ENCODE measurements around the gene SH3PXD2A.
"Not testable (repeated sequence)": the region's sequence is repeated elsewhere in the genome, so short reads cannot be mapped to it uniquely, and the experiment has no call there.

Gene SH3PXD2A

DNA sequence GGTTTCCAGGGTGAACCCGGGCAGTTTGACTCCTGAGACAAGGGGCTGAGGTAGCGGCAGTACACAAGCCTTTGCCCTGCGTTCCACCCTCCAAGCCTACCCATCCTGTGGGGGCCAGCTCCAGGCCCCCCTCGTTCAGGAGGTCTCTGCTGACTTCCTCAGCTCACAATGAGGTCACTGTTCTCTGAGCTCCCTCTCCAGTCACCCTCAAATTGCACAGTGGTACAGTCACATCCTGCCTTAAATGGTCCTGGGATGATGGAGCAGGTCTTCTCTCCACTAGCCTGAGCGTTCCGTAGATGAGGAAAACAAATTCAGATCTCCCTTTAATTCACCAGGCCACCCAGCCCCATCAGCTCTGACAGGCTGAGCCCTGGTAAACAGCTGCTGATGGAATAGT, 90.2 kb downstream of the SH3PXD2A start:
- no peak for DNase-seq

DNA sequence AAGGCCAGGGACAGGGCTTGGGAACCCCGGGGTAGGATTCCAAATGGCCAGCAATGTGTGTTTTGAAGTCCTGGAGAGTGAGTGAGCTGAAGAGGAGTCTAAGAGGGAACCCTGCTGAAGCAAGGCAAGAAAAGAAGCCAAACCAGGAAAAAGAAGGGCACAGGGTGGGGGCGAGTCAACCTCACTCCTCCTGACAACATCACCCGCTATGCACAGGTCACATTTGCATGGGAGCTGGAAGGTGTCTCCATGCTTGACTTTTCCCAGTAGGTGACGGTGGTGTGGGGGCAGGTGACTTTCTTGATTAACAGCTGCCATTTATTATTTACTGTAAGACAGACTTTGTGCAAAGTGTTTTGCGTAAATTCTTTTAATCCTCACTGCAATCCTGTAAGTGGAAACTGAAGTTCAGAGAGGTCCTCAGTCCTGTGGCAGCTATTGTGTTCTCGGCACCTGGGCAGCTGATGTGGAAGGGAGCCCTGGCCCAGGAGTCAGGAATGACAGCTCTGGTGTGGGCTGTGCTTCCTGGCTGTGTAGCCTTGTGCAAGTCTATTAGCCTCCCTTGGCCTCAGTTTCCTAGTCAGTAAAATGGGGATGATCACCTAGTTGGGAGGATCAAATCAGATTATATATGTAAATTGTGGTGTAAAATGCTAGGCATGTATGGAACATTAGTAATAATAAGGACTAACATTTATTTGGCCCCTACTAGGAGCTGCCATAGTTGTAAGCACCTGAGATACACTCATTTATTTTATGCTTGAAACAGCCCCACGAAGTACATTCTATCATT, 90.9 kb downstream of the SH3PXD2A start:
- DNase-seq, result no peak

GRCh38 chr10:103763374-103764202, 91.8 kb downstream of the SH3PXD2A start:
- peak; percentile 37 for DNase-seq

- no peak for DNase-seq
Observed at GRCh38 chr10:103762916-103763315, 92.5 kb downstream of the SH3PXD2A start.

GRCh38 chr10:103762162-103762561, 93.2 kb downstream of the SH3PXD2A start:
- no peak for DNase-seq

DNA sequence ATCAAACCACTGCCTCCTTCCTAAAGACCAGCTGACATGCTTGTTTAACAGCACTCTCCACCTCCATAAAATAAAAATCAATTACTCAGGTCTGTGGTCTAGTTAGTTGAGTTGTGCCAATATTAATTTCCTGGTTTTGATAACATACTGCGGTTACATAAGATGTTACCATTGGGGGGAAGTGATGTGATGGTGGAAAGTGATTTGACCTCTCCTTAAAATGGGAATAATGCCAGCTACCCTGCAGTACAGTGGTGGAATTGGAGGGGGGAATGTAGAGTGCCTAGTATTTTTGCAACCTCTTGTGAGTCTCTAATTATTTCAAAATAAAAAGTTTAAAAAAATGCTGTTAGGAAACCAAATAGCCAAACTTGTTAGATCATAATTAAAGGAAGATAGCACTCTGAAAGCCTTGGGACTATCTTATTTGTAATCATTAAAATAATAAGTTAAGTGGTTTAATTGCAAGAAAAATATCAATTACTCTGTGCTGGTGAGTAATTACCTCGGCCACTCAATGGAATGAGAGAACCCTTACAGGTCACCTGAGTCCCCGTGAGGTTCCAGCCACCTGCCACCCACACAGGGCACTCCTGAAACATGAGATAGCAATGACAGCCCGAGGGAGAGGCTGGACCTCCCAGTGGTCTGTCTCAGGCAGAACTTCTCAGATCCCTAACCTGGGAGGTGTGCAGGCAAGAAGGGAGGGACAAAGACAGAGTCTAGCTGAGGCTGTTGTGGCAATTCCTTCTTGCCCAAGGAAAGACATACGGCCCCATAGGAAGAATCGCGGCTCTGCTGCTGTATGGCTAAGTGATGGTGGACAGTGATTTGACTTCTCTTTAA, 94.1 kb downstream of the SH3PXD2A start:
- DNase-seq, result no peak

GRCh38 chr10:103760233-103760632, 95.1 kb downstream of the SH3PXD2A start:
- not testable (repeated sequence) for DNase-seq

GRCh38 chr10:103759100-103759781, 96.1 kb downstream of the SH3PXD2A start:
- DNase-seq, result peak; percentile 15

DNA sequence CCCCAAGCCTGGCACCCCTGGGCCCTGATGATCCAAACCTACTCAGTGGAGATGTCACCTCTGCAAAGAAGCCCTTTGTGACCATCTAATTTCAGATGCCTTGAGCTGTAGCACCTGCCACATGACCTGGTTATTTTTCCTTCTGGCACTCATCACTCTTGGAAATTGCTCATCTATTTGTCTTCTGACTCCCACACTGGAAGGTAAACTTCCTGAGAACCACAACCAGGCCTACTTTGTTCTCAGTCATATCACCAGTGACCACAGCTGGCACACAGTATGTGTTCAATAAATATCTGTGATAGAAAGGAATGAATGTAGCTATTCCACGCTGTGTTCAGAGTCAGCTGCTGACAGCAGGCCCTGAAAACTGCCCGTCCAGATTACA, 97.1 kb downstream of the SH3PXD2A start:
- DNase-seq, result no peak

DNA sequence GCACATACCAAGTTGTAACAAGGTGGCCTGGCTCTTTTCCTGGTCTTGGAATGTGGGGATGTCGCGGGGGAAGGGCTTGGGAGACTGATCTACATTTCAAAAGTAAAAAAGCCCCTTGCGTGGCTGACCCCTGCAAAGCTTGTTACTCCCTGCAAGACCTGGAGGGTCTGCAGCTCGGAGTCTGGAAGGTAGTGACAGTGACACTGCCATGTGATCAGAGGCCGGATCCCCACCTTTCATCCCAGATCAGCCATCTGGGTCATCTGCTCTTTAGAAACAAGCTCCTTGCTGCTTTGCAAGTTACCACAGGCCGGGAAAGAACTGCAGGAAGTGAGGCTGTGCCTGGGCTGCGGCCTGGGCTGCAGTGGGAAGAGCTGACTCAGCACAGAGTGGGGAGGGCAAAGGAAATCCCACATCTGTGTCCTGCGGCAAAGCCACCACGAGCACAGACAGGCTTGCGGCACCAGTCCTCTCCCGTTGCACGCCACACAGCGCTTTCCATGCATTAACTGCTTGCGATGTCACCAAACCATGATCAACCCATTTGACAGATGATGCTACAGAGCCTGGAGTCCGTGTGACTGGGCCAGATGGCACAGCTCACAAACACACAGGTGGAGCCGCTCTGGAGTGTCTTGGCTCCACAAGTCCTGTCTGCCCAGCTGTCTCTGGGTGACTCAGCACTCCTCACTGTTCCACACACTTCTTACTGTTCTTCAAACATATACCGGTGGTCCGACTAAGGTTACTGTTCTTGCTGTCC, 97.7 kb downstream of the SH3PXD2A start:
- DNase-seq, result peak; percentile 45

DNA sequence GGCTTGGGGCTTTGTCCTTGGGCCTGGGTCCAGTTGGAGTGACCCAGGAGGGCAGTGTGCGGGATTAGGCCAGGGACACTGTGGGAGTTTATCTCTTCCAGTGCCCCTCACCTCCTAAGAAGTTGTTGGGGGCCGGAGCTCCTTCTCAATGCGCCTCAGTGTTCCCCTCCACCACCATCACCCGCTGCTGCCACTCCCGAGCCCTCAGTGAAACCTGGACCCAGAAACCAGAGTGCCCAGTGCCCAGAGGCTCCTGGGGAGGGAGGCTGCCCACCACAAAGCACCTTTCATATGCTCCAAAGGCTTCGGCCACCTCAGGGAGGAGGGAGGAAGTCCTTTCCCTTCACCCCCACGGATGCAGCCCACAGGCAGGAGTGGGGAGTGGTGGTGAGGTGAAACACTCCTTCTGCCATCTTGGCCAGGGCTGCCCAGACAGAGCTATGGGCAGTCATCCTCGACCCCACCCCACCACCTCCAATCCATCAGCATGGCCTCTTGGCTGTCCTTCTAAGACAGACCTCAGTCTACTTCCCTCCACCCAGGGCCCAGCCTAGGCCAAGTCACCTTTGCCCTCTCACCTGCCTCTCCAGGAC, 99.0 kb downstream of the SH3PXD2A start:
- no peak for DNase-seq

- peak; percentile 30 for DNase-seq
Observed at GRCh38 chr10:103752680-103753248, 102.6 kb downstream of the SH3PXD2A start.

GRCh38 chr10:103751667-103752290, 103.6 kb downstream of the SH3PXD2A start:
- no peak for DNase-seq

DNA sequence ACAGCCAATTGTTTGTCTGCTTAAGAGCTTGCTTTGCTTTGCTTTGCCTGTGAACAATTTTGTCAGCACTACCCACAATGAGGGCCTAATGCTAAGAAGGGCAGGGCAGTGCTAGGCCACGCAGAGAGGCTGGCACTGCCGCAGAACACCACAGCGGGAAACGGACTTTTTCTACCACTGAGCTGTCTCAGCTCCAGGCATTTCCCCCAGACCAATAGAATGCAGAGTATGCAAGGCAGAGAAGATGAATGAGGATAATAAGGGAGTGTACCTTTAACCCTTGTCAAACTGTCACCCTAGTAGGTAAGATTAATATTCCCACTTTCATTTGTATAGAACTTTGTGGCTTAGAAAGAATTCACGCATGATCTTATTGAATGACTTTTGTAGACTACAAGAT, 104.5 kb downstream of the SH3PXD2A start:
- no peak for DNase-seq

GRCh38 chr10:103749779-103750178, 105.6 kb downstream of the SH3PXD2A start:
- DNase-seq, result no peak

DNA sequence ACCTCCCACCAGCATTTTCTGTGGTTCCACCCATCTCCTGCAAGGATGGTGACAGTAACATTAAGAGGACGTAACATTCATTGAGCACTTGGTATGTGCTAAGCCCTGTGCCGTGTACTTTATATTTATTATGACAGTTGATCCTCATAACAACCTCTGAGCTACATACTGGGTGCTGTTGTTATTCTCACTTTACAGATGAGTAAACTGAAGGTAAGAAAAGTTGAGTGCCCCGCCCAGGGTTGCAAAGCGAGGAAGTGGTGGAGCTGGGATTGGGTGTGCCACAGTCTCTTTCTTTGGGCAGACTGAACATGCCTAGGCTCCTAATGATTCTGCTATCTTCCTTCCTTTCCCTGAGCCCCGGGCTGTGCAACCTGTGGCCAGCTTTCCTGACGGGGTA, 107.4 kb downstream of the SH3PXD2A start:
- DNase-seq, result peak; percentile 22

DNA sequence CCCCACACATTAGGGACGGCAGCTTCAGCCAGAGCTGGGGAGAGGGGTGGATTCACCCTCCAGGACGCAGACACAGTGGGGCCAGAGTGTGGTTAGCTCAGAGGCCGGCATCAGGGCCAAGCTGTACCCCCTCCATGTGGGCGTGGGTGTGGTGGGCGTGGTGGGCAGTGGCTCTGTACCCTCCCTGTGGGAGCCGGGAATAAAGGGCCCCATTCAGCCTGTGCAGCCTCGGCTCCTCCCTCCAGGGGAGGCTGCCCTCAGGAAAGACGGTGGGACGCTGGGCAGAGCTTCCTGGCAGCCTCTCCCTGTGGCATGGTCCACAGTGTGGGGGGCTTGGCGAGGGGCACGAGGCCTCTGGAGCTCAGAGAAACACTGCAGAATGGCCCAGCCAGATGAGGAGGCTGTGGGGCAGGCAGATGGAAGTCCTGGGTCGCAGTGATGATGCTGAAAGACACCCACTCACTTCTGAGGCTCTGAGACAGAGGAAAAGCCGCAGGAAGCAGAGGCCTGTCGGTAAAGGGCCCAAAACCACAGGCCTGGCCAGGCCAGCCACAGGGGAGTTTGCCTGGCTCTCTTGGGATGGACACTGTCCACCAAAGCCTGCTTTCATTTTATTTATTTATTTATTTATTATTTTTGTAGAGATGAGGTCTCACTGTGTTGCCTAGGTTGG, 108.0 kb downstream of the SH3PXD2A start:
- DNase-seq, result peak; percentile 9

- DNase-seq, result no peak
Observed at GRCh38 chr10:103746598-103746997, 108.8 kb downstream of the SH3PXD2A start.

- peak; percentile 61 for DNase-seq
Observed at GRCh38 chr10:103745341-103746247, 109.8 kb downstream of the SH3PXD2A start.

Measured in CD4-positive, alpha-beta T cell treated with Interleukin-21 for 1 hour (primary cell).